Hepatic stellate cell (primary cell): ENCODE data around the gene LETM1.
"Not testable (repeated sequence)": the region's sequence is repeated elsewhere in the genome, so short reads cannot be mapped to it uniquely, and the experiment has no call there.

Experiments
- DNase-seq: peaks from one replicate; pipeline ENCODE4 v3.0.0; 2011; ENCODE audit warnings: low spot score

The LETM1 gene

GRCh38 chr4:1851575-1852410 lies 4.2 kb downstream of the LETM1 start:
- no peak for DNase-seq

GRCh38 chr4:1851160-1851559 lies 4.8 kb downstream of the LETM1 start:
- DNase-seq = no peak

GRCh38 chr4:1850276-1850675 lies 5.7 kb downstream of the LETM1 start:
- no peak for DNase-seq

GRCh38 chr4:1846580-1846979 lies 9.4 kb downstream of the LETM1 start:
- no peak for DNase-seq

- DNase-seq = not testable (repeated sequence)
These were observed 11.3 kb downstream of the LETM1 start for GRCh38 chr4:1844618-1845017.

GRCh38 chr4:1843852-1844251 lies 12.1 kb downstream of the LETM1 start:
- no peak for DNase-seq

GRCh38 chr4:1842993-1843448 lies 12.9 kb downstream of the LETM1 start:
- DNase-seq = peak; percentile 90

- no peak for DNase-seq
These were observed 13.5 kb downstream of the LETM1 start for GRCh38 chr4:1842339-1842895.

- DNase-seq = no peak
These were observed 14.1 kb downstream of the LETM1 start for GRCh38 chr4:1841887-1842210.

- DNase-seq = no peak
These were observed 14.6 kb downstream of the LETM1 start for GRCh38 chr4:1841201-1841886.

GRCh38 chr4:1839282-1839681 lies 16.7 kb downstream of the LETM1 start:
- no peak for DNase-seq

GRCh38 chr4:1837069-1837468 lies 18.9 kb downstream of the LETM1 start:
- no peak for DNase-seq

GRCh38 chr4:1836650-1837049 lies 19.3 kb downstream of the LETM1 start:
- DNase-seq = no peak

GRCh38 chr4:1835836-1836235 lies 20.1 kb downstream of the LETM1 start:
- DNase-seq = not testable (repeated sequence)

- DNase-seq = no peak
These were observed 21.7 kb downstream of the LETM1 start for GRCh38 chr4:1834047-1834775.

GRCh38 chr4:1833307-1834046 lies 22.5 kb downstream of the LETM1 start:
- DNase-seq = no peak

GRCh38 chr4:1832690-1833089 lies 23.3 kb downstream of the LETM1 start:
- no peak for DNase-seq

GRCh38 chr4:1831331-1831730 lies 24.6 kb downstream of the LETM1 start:
- no peak for DNase-seq

- no peak for DNase-seq
These were observed 25.2 kb downstream of the LETM1 start for GRCh38 chr4:1830642-1831228.

- DNase-seq = no peak
These were observed 25.7 kb downstream of the LETM1 start for GRCh38 chr4:1830234-1830633.

- DNase-seq = no peak
These were observed 29.2 kb downstream of the LETM1 start for GRCh38 chr4:1826531-1827350.
